Endothelial cell of umbilical vein (primary cell): Measurements from ENCODE around the gene PRXL2A. TPM values are rescaled to one million over a fixed set of nuclear protein-coding genes. Genes with fewer than 3 reads are reported as not detected.

Experiments
- BruUV-seq: library from RNA; stranded (reverse); fragments of 400-500 nt; replicated peaks from 2 replicates; lab custom pipeline; 2021; lab: Mats Ljungman, UMichigan
- CTCF ChIA-PET: fragments of 300-600, 350-600 bp; sonication (Branson Sonifier 250); formaldehyde crosslinking; loops from one replicate; lab custom pipeline; 2021; ENCODE audit warnings: antibody characterized with exemption, inconsistent platforms; lab: Charles Lee
- POLR2A ChIA-PET: fragments of 300-600, 350-600 bp; sonication (Branson Sonifier 250); formaldehyde crosslinking; loops from one replicate; lab custom pipeline; 2021; ENCODE audit warnings: antibody characterized with exemption, inconsistent platforms; lab: Charles Lee
- DNase-seq: peaks from one replicate; pipeline ENCODE4 v3.0.0-alpha.2; 2011; ENCODE audit warnings: low read depth, low spot score
- FAIRE-seq: peaks from 2 replicates; lab custom pipeline; 2011; peaks lifted over from hg19 to GRCh38; lab: Jason Lieb, UNC
- H2AFZ ChIP-seq: 2 replicates; pipeline ENCODE4 v1.6.0; 2012; ENCODE audit warnings: low read depth, low read length, control low read depth, inconsistent platforms
- H3K27ac ChIP-seq: 2 replicates; pipeline ENCODE4 v1.5.1; 2011; ENCODE audit warnings: low read depth, mild to moderate bottlenecking, control low read depth, low read length, moderate library complexity; ENCODE audit not compliant: insufficient read depth
- H3K27me3 ChIP-seq, 2 experiments: 2 replicates each; pipeline versions ENCODE4 v1.6.0 to v1.6.1; 2011; ENCODE audit warnings: low read length in 2 of 2, mixed read lengths in 1 of 2; ENCODE audit not compliant: control insufficient read depth in 2 of 2, insufficient read depth in 2 of 2
- H3K36me3 ChIP-seq, 2 experiments: 2 replicates in 1 of 2; 3 replicates in 1 of 2; pipeline ENCODE4 v1.5.1; 2011; ENCODE audit warnings: low read length in 2 of 2, mild to moderate bottlenecking in 1 of 2, moderate library complexity in 1 of 2; ENCODE audit not compliant: control insufficient read depth in 2 of 2, insufficient read depth in 2 of 2; ENCODE audit errors: extremely low read depth in 1 of 2
- H3K4me1 ChIP-seq: 3 replicates; pipeline ENCODE4 v1.5.1; 2011; ENCODE audit warnings: mild to moderate bottlenecking, low read length; ENCODE audit not compliant: control insufficient read depth, insufficient read depth; ENCODE audit errors: extremely low read depth
- H3K4me2 ChIP-seq: 2 replicates; pipeline ENCODE4 v1.6.1; 2011; ENCODE audit warnings: low read length, control low read depth, mixed read lengths; ENCODE audit not compliant: insufficient read depth
- H3K4me3 ChIP-seq, 3 experiments: fragments of 200-600 bp in 1 of 3; sonication (generic), shearing (Covaris generic) in 1 of 3; replicated peaks in 1 of 3; 2 replicates each; pipeline ENCODE4 v1.5.1; 2011 to 2016; ENCODE audit warnings: control low read depth in 3 of 3, low read length in 3 of 3, mild to moderate bottlenecking in 2 of 3, inconsistent platforms in 1 of 3, low read depth in 1 of 3, moderate library complexity in 1 of 3; ENCODE audit not compliant: insufficient read depth in 1 of 3
- H3K79me2 ChIP-seq: 2 replicates; pipeline ENCODE4 v1.6.0; 2012; ENCODE audit warnings: low read length, inconsistent platforms; ENCODE audit not compliant: control insufficient read depth, insufficient read depth
- H3K9ac ChIP-seq: replicated peaks from 2 replicates; pipeline ENCODE3; 2011; ENCODE audit warnings: low read length, control low read depth; ENCODE audit not compliant: insufficient read depth; ENCODE audit errors: extremely low read depth
- H3K9me1 ChIP-seq: replicated peaks from 3 replicates; pipeline ENCODE4 v1.6.0; 2011; ENCODE audit warnings: mild to moderate bottlenecking, low read length; ENCODE audit not compliant: control insufficient read depth, insufficient read depth; ENCODE audit errors: extremely low read depth
- H3K9me3 ChIP-seq: replicated peaks from 2 replicates; pipeline ENCODE4 v1.5.1; 2012; ENCODE audit warnings: low read length, inconsistent platforms; ENCODE audit not compliant: control insufficient read depth, insufficient read depth
- H4K20me1 ChIP-seq: replicated peaks from 2 replicates; pipeline ENCODE3; 2011; ENCODE audit warnings: mild to moderate bottlenecking, low read length; ENCODE audit not compliant: control insufficient read depth, insufficient read depth; ENCODE audit errors: extremely low read depth
- EZH2 ChIP-seq: IDR thresholded peaks from 2 replicates; pipeline ENCODE4 v1.6.1; 2012; ENCODE audit warnings: borderline replicate concordance, low read depth, mild to moderate bottlenecking, moderate library complexity, low read length, inconsistent platforms; ENCODE audit not compliant: severe bottlenecking
- FOS ChIP-seq: IDR thresholded peaks from 2 replicates; pipeline ENCODE4 v1.6.1; 2011; ENCODE audit warnings: mild to moderate bottlenecking, low read length, moderate library complexity, borderline replicate concordance; ENCODE audit not compliant: insufficient read depth
- GATA2 ChIP-seq: IDR thresholded peaks from 2 replicates; pipeline ENCODE4 v1.7.0; 2011; ENCODE audit warnings: low read depth, mild to moderate bottlenecking, moderate library complexity, mixed read lengths, low read length; ENCODE audit not compliant: insufficient read length, insufficient read depth
- JUN ChIP-seq: IDR thresholded peaks from 2 replicates; pipeline ENCODE4 v1.6.1; 2011; ENCODE audit warnings: borderline replicate concordance, low read depth; ENCODE audit not compliant: insufficient read length, insufficient read depth
- MYC ChIP-seq: IDR thresholded peaks from one replicate; pipeline ENCODE4 v1.6.1; 2011; ENCODE audit warnings: mild to moderate bottlenecking, low read depth, low read length
- POLR2A ChIP-seq: IDR thresholded peaks from 2 replicates; pipeline ENCODE4 v1.6.1; 2012; ENCODE audit warnings: low read depth, mild to moderate bottlenecking, control low read depth, low read length
- POLR2AphosphoS5 ChIP-seq: IDR thresholded peaks from 2 replicates; pipeline ENCODE4 v1.6.1; 2012; ENCODE audit warnings: low read depth, mild to moderate bottlenecking, control low read depth, low read length, moderate library complexity; ENCODE audit not compliant: insufficient read depth
- dilution Hi-C: fragments of 300-500 bp; cut with MboI; formaldehyde crosslinking; loops from one replicate; pipeline ENCODE4 v1.15.0; 2019; ENCODE audit warnings: low sequenced_read_pairs; ENCODE audit not compliant: extremely low pct_ligation_motif_present
- intact Hi-C: fragments of 100-400 bp; cut with micrococcal nuclease; formaldehyde crosslinking; loops from one replicate; pipeline ENCODE4 v1.10.0; 2022
- polyA plus RNA-seq, 4 experiments: library from polyadenylated mRNA; depleted of rRNA in 3 of 4; stranded (reverse) in 3 of 4; unstranded in 1 of 4; fragments of >200 nt; gene quantifications; 2 replicates each; pipeline versions ENCODE4 v1.2.1 to v1.2.3, GENCODE V29; 2011 to 2012; ENCODE audit warnings: missing spikeins in 1 of 4
- total RNA-seq: library from RNA; stranded (reverse); gene quantifications from 2 replicates; pipeline ENCODE4 v1.2.3, GENCODE V29; 2021
- TF ChIP-seq, protein P1 (sequence below), 2 donors: IDR thresholded peaks; 1 replicate in 1 of 2; 2 replicates in 1 of 2; pipeline ENCODE4 v1.5.1; 2011; ENCODE audit warnings: low read length in 2 of 2, mild to moderate bottlenecking in 2 of 2, moderate library complexity in 2 of 2, control low read depth in 1 of 2, inconsistent platforms in 1 of 2, low read depth in 1 of 2; ENCODE audit not compliant: insufficient read depth in 1 of 2; ENCODE audit errors: extremely low read depth in 1 of 2
- TF ChIP-seq, protein P2 (sequence below): IDR thresholded peaks from 2 replicates; pipeline ENCODE4 v1.6.1; 2011; ENCODE audit not compliant: insufficient read depth, insufficient read length

PRXL2A gene
- total and polyA plus RNA-seq, 2 donors (not counting 3 experiments of a cell fraction or from before 2014, with no cell fraction given): 113 to 321 TPM

DNA sequence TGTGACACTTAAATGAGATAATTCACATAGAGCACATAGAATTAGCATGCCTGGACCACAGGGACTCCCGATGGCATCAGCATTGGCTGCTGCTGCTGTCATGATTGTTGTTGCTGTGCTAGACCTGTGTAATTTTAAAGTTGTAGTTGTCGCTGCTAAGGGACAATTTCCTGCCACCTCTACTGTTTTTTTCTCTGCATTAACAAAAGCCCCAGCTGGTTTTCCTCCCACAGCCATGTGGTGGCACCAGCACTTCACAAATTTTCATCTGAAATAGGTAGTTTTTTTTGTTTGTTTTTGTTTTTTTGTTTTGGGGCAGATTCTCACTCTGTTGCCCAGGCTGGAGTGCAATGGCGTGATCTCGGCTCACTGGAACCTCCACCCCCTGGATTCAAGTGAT lies 25.4 kb upstream of the PRXL2A start:
- ChIA-PET CTCF (interaction anchor here (0.6 to 4.5 kb wide), 29 partner anchors 10 to 636 kb away, joined by 3 to 109 read pairs (median 4); partner anchors contain the start of genes PRXL2A and TSPAN14), POLR2A (no interaction called here)
- H3K9me3 ChIP-seq: no peaks in the 10 kb centered on the region
- TF ChIP-seq, protein P1, sequence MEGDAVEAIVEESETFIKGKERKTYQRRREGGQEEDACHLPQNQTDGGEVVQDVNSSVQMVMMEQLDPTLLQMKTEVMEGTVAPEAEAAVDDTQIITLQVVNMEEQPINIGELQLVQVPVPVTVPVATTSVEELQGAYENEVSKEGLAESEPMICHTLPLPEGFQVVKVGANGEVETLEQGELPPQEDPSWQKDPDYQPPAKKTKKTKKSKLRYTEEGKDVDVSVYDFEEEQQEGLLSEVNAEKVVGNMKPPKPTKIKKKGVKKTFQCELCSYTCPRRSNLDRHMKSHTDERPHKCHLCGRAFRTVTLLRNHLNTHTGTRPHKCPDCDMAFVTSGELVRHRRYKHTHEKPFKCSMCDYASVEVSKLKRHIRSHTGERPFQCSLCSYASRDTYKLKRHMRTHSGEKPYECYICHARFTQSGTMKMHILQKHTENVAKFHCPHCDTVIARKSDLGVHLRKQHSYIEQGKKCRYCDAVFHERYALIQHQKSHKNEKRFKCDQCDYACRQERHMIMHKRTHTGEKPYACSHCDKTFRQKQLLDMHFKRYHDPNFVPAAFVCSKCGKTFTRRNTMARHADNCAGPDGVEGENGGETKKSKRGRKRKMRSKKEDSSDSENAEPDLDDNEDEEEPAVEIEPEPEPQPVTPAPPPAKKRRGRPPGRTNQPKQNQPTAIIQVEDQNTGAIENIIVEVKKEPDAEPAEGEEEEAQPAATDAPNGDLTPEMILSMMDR (IDR thresholded peaks at IDR 0.05; ENCODE audit: extremely low read depth in 1 of 2, insufficient read depth in 1 of 2, low read depth in 1 of 2, low read length in 2 of 2): peak; percentile 58 to 63
- TF ChIP-seq, protein P2, sequence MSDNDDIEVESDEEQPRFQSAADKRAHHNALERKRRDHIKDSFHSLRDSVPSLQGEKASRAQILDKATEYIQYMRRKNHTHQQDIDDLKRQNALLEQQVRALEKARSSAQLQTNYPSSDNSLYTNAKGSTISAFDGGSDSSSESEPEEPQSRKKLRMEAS: no peak
- no peak overlapping the region for H2AFZ ChIP-seq
- H3K9ac ChIP-seq: no peak overlapping the region
- no peaks in the 10 kb centered on the region for H3K36me3 ChIP-seq
- no peaks in the 10 kb centered on the region for H4K20me1 ChIP-seq
- peak; percentile 70 for DNase-seq
- no peaks in the 10 kb centered on the region for H3K4me1 ChIP-seq
- no peaks in the 10 kb centered on the region for H3K27me3 ChIP-seq
- H3K27ac ChIP-seq: no peak overlapping the region
- no TSS peak for BruUV-seq
- no peaks in the 10 kb centered on the region for H3K9me1 ChIP-seq
- no peaks in the 10 kb centered on the region for H3K79me2 ChIP-seq
- peak; percentile 76 for FAIRE-seq
- intact Hi-C loops (loop anchor here (1.0 kb wide), 7 partner anchors 24 to 541 kb away; no protein-coding TSS in a partner anchor), dilution Hi-C loops (no loop called here)
- no peak overlapping the region for H3K4me3 ChIP-seq
- H3K4me2 ChIP-seq: no peak overlapping the region

DNA sequence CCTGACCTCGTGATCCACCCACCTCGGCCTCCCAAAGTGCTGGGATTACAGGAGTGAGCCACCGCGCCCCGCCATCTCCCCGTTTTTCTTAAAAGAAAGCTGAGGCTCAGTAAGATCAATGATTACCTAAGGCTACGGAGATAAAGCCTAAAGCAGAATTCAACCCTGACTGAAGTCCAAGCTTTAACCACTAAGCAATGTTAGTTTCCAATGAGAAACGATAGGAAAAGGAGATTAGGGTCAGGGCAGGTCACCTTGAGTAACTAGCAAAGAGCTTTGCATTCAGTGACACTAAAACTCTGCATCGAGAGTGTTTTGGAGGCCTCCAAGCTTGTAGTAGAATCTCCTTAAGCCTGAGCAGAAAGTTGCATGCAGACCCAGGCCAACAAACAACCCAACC lies 17.6 kb upstream of the PRXL2A start:
- no peaks in the 10 kb centered on the region for H3K36me3 ChIP-seq
- H3K9ac ChIP-seq: no peak overlapping the region
- H3K27ac ChIP-seq: no peak overlapping the region
- no peaks in the 10 kb centered on the region for H4K20me1 ChIP-seq
- TF ChIP-seq JUN (no peak), GATA2 (no peak), EZH2 (no peak), FOS (no peak), POLR2A (no peak), POLR2AphosphoS5 (no peak), MYC (no peak)
- TF ChIP-seq, protein P1 (IDR thresholded peaks at IDR 0.05; ENCODE audit: extremely low read depth in 1 of 2, insufficient read depth in 1 of 2, low read depth in 1 of 2, low read length in 2 of 2): no peak
- TF ChIP-seq, protein P2: no peak
- dilution Hi-C loops (no loop called here), intact Hi-C loops (no loop called here)
- no peak overlapping the region for H2AFZ ChIP-seq
- no peak overlapping the region for H3K4me3 ChIP-seq
- ChIA-PET POLR2A (interaction anchor here (0.7 kb wide), 1 partner anchor 17 kb away, joined by 4 read pairs; no protein-coding TSS in a partner anchor), CTCF (no interaction called here)
- peaks cover 9% of the 10 kb centered on the region for H3K4me1 ChIP-seq
- no peak overlapping the region for H3K4me2 ChIP-seq
- H3K9me1 ChIP-seq: no peaks in the 10 kb centered on the region
- no TSS peak for BruUV-seq
- FAIRE-seq: no peak
- H3K9me3 ChIP-seq: no peaks in the 10 kb centered on the region
- no peaks in the 10 kb centered on the region for H3K79me2 ChIP-seq
- no peak for DNase-seq
- peaks cover 1 to 2% of the 10 kb centered on the region in 2 experiments for H3K27me3 ChIP-seq
